ENCODE measurements around the gene PCED1A.
"Not testable (repeated sequence)": the region's sequence is repeated elsewhere in the genome, so short reads cannot be mapped to it uniquely, and the experiment has no call there.

The PCED1A gene

DNA sequence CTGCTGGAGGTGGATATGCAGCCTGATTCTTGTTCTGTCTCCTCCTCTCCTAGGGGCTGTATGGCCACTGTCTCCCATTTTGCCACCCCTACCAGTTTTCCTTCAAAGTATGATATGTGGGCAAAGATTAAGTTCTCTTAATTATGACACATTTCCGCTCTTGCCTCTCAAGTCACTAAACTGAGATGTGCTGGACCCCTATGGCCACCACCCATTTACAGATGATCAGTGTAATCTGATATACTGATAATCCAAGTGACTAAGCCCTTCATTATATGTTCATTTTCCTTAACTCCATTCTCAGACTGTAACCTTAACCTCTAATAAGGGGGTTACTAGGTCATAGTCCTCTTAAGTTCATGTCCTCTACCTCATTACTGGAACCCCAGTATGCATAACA is 26.4 kb downstream of the PCED1A start:
- no peak overlapping the region for H3K4me3 ChIP-seq (replicated peaks; ENCODE audit: insufficient read depth, low read length)
- no peak for TF ChIP-seq POLR2AphosphoS5 (IDR thresholded peaks at IDR 0.05; ENCODE audit: low read depth)
- TF ChIP-seq REST (IDR thresholded peaks at IDR 0.05; ENCODE audit: insufficient replicate concordance, low read depth) = no peak
- TF ChIP-seq, protein P1, sequence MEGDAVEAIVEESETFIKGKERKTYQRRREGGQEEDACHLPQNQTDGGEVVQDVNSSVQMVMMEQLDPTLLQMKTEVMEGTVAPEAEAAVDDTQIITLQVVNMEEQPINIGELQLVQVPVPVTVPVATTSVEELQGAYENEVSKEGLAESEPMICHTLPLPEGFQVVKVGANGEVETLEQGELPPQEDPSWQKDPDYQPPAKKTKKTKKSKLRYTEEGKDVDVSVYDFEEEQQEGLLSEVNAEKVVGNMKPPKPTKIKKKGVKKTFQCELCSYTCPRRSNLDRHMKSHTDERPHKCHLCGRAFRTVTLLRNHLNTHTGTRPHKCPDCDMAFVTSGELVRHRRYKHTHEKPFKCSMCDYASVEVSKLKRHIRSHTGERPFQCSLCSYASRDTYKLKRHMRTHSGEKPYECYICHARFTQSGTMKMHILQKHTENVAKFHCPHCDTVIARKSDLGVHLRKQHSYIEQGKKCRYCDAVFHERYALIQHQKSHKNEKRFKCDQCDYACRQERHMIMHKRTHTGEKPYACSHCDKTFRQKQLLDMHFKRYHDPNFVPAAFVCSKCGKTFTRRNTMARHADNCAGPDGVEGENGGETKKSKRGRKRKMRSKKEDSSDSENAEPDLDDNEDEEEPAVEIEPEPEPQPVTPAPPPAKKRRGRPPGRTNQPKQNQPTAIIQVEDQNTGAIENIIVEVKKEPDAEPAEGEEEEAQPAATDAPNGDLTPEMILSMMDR (IDR thresholded peaks at IDR 0.05; ENCODE audit: insufficient read depth, low read length) = no peak
- TF ChIP-seq GABPA (IDR thresholded peaks at IDR 0.05; ENCODE audit: low read depth) = no peak
- no peak for TF ChIP-seq SPI1 (IDR thresholded peaks at IDR 0.05; ENCODE audit: borderline replicate concordance, low read depth)
- H3K27ac ChIP-seq (replicated peaks) = no peak overlapping the region
- no peak for DNase-seq (ENCODE audit: low read depth in 1 of 2, low spot score in 1 of 2)
- peaks cover 4% of the 10 kb centered on the region for H3K27me3 ChIP-seq (ENCODE audit: insufficient read depth, poor library complexity, severe bottlenecking)

DNA sequence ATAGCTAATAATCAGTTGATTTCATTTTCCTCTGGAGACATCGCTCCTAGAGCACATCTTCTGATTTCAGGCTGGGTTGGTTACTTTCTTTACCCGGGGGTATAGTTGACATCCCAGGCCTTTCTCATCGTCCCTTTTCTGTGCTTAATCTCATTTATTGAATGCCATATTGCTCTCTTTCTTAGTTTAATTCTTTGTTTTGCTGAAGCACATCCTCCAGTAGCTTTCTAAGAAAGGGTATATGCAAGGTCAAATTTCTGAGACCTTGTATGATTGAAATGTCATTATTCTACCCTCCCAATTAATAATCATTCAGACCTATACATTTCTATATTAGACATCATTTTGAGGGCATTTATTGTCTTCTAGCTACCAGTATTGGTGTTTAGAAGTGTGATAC is 28.3 kb downstream of the PCED1A start:
- peaks cover 7% of the 10 kb centered on the region for H3K27me3 ChIP-seq (ENCODE audit: insufficient read depth, poor library complexity, severe bottlenecking)
- H3K4me3 ChIP-seq (replicated peaks; ENCODE audit: insufficient read depth, low read length) = no peak overlapping the region
- TF ChIP-seq, protein P1 (IDR thresholded peaks at IDR 0.05; ENCODE audit: insufficient read depth, low read length) = no peak
- TF ChIP-seq SPI1 (IDR thresholded peaks at IDR 0.05; ENCODE audit: borderline replicate concordance, low read depth) (no peak), GABPA (IDR thresholded peaks at IDR 0.05; ENCODE audit: low read depth) (no peak), REST (IDR thresholded peaks at IDR 0.05; ENCODE audit: insufficient replicate concordance, low read depth) (no peak), POLR2AphosphoS5 (IDR thresholded peaks at IDR 0.05; ENCODE audit: low read depth) (no peak)
- H3K27ac ChIP-seq (replicated peaks) = no peak overlapping the region
- no peak for DNase-seq (ENCODE audit: low read depth in 1 of 2, low spot score in 1 of 2)

- Histone ChIP-seq H3K27ac (replicated peaks) (no peak overlapping the region), H3K4me3 (replicated peaks; ENCODE audit: insufficient read depth, low read length) (no peak overlapping the region), H3K27me3 (ENCODE audit: insufficient read depth, poor library complexity, severe bottlenecking) (peaks cover 21% of the 10 kb centered on the region)
- TF ChIP-seq GABPA (IDR thresholded peaks at IDR 0.05; ENCODE audit: low read depth) = no peak
- no peak for TF ChIP-seq POLR2AphosphoS5 (IDR thresholded peaks at IDR 0.05; ENCODE audit: low read depth)
- TF ChIP-seq REST (IDR thresholded peaks at IDR 0.05; ENCODE audit: insufficient replicate concordance, low read depth) = no peak
- no peak for TF ChIP-seq SPI1 (IDR thresholded peaks at IDR 0.05; ENCODE audit: borderline replicate concordance, low read depth)
- TF ChIP-seq, protein P1 (IDR thresholded peaks at IDR 0.05; ENCODE audit: insufficient read depth, low read length) = no peak
- DNase-seq (ENCODE audit: low read depth in 1 of 2, low spot score in 1 of 2) = no peak
These were observed 30.8 kb downstream of the PCED1A start for GRCh38 chr20:2809690-2810089.

GRCh38 chr20:2807929-2808328 is 32.5 kb downstream of the PCED1A start:
- H3K27me3 ChIP-seq (ENCODE audit: insufficient read depth, poor library complexity, severe bottlenecking) = peaks cover 32% of the 10 kb centered on the region
- DNase-seq (ENCODE audit: low read depth in 1 of 2, low spot score in 1 of 2); H3K27ac ChIP-seq (replicated peaks); H3K4me3 ChIP-seq (replicated peaks; ENCODE audit: insufficient read depth, low read length): not testable (repeated sequence)
